GF-D8 (cell line): ENCODE data around the gene C1QTNF2.
"Not testable (repeated sequence)": the region's sequence is repeated elsewhere in the genome, so short reads cannot be mapped to it uniquely, and the experiment has no call there.

Source experiments
- DNase-seq: peaks from one replicate; lab custom pipeline; 2025; lab: John Stamatoyannopoulos, UW

Gene C1QTNF2

DNA sequence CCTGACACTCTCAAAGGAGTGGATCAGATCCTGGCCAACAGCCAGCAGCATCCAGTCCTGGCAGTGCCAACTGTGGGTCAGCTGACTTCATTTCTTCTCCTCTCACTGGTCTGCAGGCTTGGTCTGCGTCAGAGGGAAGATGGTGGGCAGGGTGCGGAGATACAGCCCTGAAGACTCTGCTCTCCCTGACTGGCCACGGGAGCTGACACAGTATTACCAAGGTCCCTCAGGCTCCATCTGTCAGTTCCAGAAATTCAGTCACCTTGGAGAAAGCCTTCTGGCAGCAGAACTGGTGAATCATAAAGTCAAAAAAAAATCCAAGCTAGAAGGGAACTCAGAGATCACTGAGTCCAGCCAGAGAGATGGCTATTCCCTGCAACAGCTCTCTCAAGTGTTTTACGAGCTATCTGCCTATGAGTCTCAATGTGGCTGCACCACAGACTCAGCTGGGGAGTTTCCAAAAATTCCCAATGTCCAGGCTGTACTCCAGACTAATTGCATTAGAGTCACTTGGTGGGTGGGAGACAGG lies 27.9 kb downstream of the C1QTNF2 start:
- no peak for DNase-seq

DNA sequence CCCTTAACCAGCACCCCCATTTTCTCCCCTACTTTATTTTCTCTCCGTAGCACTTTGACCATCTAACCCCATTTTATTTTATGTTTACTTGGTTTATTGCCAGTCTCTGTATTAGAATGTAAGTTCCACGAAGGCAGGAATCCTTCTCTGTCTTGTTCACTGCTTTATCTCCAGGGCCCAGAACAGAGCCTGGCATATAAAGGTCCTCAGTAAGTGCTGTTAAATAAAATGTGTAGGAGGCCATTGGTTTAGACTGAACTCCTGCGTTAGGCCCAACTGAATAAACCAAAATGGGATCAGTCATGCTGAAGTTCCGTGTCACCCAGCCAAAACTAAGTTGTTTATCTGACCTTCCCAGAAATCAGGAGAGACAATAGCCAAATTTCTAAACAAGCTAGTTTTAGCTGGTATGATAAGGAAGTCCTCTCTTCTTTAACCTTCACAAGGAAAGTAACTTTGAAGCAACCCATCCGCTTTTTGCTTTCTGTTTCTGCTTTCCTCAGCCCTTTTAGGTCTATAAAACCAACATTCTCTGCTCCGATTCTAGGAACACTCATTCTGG lies 29.0 kb downstream of the C1QTNF2 start:
- DNase-seq: no peak

DNA sequence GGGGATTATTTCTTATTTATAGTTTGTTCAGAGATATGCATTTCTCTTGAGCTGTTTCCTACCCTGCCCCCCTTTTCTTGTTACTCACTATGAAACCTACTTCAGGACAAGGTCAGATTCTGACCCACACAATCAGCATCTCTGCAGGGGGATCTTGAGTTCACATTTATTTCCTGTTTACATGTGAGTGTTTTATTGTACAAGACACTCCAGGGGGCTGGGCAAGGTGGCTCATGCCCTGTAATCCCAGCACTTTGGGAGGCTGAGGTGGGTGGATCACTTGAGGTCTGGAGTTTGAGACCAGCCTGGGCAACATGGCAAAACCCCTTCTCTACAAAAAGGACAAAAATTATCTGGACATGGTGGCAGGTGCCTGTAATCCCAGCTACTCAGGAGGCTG lies 29.9 kb downstream of the C1QTNF2 start:
- not testable (repeated sequence) for DNase-seq

DNA sequence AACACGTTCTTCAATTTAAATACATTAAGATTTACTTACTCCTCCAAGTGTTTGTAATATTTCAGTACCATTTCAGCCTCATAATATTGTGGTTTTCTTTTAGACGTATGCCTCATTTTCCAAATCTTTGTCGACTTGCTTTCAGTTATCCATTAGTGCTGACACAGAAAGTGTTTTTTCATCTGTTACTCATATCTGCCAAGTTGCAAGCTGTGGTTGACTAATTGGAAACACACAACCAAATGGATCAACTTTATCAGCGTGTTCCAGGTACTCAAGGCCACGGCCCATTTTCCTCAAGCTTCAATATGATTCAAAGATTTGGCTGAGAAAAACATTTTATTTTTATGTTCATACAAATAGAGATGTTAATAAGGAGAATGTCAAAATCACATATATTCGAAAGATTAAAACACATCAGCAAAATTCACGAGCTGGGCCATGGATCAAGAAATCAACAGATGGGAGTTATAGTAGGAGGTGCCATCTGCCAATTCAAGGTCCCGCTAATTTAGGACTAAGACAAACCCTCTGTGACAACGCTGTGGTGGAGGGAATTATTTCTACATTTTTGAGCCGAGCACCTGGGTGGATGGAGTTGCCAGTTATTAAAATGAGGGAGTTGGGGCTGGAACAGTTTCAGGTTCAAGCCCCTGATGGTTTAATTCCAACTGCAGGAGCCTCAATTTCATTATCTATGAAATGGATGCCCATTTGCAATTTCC lies 30.9 kb downstream of the C1QTNF2 start:
- DNase-seq: no peak

DNA sequence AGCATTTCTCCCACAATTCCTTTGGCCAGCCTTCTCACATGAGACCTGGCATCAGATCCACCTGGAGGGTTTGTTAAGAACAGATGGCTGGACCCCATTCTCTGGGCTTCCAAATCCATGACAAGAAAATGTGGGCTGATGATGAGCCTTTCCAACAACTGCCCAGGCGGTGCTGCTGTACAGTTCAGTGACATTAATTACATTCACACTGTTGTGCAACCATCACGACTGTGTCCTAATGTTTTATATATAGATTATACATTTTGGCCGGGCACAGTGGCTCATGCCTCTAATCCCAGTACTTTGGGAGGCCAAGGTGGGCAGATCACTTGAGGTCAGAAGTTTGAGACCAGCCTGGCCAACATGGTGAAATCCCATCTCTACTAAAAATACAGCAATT lies 35.7 kb downstream of the C1QTNF2 start:
- DNase-seq: not testable (repeated sequence)

DNA sequence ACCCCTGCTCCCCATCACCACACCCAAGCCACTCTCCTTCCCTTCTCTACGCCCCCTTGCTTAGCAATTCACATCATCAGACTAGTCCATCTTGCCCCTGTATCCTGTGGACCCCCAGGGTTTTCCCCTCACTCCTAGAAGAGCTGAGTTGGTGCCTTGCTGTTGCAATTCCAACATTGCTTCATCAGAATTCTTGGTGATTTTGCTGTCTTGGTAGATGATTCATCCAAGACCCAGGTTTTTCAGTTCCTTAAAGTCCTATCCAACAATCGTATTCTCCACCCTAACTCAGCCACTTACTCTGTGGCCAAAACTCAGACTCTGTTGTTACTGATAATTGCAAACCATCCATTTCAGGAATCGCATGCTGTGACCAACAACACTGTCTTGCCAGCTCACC lies 36.7 kb downstream of the C1QTNF2 start:
- DNase-seq: no peak

DNA sequence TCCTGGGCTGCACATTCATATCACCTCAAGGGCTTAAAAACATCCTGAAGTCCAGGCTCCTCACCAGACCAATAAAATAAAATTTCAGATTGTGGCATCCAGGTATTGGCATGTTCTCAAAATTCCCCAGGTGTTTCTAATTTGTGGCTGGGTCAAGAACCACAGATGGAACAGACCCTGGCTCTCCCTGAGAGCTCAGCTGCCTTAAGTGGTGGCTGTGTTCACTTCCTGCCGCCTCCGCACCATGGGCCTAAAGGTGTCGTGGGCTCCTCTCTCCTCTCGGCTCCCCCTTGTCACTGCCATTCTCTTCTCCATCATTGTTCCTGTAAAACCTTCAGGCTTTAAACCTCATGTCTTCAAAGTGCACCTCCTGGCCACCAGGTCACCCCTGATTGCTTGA lies 40.2 kb downstream of the C1QTNF2 start:
- DNase-seq: no peak

DNA sequence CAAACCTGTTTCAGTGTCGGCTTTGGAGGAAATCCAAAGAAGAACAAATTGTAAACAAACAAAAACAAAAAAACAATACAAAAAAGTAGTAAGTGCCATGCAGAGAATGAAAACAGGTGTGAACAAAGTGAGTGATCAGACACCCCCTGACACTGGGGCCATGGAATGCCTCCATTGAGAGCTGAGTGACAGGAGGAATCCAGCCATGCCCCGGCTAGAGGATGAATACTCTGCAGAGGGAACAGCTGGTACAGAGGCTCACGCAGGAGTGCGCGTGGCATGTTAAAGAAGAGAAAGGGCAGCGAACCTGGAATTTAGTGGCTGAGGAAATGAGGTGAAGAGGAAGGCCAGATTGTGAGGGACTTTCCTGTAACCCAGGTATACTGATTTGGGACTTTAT lies 42.6 kb downstream of the C1QTNF2 start:
- no peak for DNase-seq

DNA sequence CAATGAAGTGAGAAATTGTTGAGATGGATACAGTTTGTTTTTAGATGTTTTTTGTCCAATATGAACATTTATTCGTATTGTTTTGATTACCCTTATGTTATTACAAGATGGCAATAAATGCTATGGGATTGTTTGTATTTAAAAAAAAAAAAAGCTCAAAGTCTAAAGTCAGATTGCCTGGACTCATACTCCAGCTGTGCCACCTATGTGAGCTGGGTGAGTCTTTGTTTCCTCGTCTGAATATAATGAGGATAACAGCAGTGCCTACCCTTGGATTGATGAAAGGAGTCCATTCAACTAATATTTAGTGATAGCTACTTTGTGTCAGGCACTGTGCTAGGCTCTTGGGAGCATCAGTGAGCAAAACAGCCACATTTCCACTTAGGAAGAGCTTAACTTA lies 43.4 kb downstream of the C1QTNF2 start:
- no peak for DNase-seq

DNA sequence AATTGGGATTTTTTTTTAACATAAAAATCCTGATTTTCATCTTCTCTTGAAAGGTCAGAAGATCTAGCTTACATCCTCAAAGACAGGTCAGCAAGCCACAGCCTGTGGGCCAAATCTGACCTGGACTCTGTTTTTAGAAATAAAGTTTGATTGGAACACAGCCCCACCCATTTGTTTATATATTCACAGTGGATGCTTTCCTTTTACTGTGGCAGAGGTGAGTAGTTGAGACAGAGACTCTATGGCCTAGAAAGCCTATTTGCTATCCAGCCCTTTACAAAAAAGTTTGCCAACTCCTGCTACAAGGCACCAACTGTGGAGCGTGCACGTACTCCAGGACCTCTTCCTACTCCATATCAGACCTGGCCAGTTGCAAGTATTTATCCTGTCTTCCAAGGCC lies 44.7 kb downstream of the C1QTNF2 start:
- no peak for DNase-seq

DNA sequence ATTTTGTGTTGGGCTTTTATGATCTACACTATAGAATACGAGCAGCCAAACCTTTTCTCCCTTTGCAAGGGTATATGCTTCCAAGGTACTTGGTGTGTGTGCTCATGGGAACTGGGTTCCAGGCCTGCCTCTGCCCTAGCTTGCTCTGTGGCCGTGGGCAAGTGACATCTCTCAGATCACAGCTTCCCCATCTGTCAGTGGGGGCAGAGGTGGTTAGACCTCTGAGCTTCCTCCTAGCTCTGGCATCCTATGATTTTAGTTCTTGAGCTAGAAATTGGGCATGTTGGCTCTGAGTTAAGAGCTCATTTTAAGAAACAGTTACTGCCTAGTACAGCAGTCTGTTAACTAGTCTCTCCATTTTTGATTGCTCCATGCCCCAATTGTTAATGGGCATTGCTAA lies 45.5 kb downstream of the C1QTNF2 start:
- no peak for DNase-seq

DNA sequence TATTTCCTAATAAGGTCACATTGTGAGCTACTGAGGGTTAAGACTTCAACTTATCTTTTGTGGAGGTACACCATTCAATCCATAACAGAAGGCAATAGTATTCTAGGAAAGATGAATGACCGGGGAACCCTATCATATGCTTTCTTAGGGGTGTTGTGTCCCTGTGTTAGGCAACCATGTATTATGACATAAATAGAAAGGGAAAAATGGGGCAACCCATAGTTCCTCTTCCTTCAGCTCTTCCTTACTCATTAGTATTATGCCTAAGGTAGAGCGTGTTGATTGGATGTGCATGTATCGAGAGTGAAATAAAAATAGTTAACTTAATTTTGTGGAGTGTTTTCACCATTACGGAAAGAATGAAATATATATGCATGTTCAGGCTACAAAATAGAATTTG lies 52.0 kb downstream of the C1QTNF2 start:
- DNase-seq: no peak

DNA sequence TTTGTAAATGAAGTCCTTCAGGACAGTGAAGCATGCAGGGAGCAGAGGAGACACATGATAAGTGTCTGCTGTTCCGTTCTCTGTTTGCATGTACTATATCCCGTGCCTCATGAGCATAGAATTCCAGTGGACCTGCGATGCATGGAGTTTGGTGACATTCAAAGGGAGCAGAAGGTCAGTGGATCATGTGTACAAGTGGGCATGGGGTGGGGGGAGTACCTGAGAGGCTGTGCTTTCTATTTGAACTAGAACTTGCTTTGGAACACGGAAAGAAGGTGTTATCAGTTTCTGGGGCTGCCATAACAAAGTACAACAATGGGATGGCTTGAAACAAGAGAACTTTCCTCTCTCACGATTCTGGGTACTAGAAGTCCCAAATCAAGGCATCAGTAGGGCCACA lies 53.0 kb downstream of the C1QTNF2 start:
- no peak for DNase-seq

DNA sequence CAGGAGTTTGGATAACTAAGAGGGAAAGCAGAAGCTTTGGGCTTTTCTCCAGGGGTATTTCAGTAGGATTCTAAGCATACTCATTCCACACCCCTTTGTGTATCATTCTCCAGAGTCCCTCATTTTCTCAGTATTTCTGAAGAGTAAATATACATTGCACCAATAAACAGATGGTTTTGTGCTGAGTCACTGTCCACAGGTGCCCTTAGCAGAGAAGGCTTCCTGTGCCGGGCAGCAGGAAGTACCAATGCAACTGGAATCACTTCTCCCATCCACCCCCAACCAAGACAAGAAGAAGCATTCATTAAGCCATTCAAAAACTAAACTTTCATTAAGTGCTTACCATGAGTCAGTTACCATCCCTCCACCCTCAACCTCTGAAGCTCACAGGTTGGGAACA lies 54.5 kb downstream of the C1QTNF2 start:
- no peak for DNase-seq

DNA sequence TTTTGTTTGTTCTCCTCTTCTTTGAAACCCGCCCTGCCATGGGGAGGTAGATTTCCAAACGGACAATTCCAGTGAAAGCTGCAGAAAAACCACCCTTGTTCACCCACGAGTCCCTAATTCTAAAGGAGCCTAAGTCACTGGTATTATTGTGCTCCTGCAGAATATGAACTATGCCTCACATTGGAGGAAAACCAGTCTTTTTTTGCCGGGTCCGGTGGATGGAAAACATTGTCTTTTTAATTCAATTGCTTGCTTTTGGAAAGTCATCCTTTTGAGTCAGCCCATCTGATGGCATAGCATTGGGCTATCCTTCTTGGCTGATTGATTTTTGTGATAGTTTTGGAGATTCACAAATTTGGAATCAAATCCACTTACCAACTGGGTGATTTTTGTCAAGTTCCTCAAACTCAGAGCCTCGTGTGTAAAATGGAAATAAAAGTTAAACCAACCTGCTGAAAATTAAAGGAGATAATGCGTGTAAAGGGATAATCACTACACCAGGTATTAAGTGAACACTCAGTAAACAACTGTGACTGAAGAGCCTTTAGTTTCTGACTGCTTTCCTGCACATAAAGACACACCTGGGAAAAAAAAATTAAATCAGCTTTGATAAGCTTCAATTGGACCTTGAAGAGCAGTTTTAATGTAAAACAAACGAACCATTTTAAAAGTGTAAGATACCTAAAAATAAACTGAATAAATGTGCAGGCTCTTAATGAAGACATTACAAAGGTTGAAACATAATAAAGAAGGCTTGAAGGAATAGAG lies 57.3 kb downstream of the C1QTNF2 start:
- DNase-seq: no peak

DNA sequence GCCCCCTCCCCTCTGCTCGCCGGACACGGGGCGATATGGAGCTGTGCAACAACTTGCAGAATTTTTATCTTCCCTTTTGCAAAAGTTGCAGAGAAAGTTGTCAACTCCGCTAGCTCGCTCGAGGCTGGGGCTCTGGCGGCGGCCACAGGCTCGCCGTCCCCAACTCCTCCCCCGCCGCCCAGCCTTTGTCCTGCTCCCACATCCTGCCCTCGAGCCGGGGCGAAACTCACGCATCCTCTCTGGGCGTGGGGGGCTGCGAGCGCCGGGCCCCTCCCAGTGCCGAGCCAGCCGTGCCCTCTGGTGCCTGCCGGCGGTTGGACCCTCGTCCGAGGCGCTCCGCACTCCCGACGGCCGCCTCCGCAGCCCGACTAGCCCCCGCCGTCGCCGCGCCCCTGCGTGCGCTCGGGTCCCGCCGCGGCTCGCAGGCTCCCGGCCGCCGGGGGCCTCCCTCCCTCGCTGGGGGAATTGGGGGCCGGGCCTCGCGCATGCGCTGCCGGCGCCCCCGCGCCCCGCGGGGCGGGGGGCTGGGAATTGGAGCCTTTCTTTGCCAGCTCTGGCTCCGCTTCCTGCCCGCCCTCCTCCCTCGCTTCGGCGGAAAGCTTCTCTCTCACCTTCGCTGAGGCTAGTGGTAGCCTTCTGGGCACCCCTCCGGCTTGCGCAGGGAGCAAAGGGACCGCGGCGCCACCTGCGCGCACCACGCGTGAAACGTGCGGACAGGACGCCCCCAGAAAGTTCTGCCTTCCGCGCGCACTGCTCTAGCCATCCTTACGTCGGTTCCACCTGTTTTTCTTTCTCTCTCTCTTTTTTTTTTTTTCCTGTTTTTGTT lies 58.1 kb downstream of the C1QTNF2 start, which contains the start of gene CCNJL:
TSS of gene CCNJL (minus strand) at position 431 of the 826 bp plus-strand sequence. CDS start 641 bp downstream, outside the sequence.
- DNase-seq: no peak

DNA sequence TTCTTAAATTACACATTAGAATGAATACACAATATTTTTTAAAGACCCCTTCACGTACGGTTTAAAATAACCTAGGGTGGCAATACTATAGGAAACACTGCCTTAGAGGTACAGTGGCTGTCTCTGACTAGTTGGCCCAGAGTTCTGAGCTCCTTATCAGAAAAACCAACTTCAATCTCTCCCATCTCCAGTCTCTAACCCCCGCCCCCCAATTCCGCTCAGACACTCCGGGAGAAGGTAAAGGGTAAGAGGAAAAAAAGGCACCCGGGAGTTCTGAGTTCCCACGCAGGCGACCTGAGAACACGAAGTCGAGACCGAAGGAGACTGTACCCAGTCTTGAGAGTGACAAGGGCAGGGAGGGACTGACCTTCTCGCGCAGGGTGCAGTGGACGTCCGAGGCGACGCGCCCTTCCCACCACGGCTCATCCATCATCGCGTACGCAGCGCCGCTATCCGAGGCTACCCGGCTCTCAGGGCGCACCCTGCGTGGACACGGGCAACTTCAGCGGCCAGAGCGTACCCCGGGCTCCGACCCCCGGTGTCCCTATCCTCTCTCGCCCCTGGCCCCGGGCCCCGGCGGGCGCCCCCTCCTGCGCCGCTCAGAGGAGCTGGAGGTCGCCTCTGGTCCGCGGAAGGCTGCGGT lies 58.8 kb downstream of the C1QTNF2 start:
- no peak for DNase-seq

DNA sequence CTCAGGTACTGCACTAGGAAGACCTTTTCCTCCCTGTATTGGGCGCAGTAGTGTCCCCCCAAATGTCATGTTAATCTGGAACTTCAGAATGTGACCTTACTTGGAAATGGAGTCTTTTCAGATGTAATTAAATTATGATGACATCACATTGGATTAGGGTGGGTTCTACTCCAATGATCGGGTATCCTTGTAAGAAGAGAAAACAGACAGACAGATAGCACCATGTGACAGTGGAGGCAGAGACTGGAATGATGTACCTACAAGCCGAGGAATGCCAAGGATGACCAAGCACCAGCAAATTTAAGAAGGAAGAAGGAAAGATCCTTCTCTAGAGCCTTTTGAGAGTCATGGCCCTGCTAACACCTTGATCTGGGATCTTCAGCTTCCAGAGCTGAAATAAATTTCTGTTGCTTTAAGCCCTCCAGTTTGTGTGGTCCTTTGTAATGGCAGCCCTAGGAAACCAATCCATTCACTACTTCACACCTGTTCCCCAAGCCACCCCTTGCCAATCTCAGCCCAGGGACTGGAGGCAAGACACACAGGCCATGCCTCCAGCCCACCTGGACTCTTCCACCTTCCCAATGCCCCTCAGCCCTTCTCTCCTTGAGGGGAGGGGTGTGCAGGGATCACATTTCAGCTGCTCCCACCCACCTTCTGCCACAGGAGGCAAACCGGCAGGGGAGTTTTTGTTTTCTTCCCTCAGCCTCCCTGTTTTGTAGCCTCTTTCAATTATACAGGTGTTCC lies 59.7 kb downstream of the C1QTNF2 start:
- no peak for DNase-seq

DNA sequence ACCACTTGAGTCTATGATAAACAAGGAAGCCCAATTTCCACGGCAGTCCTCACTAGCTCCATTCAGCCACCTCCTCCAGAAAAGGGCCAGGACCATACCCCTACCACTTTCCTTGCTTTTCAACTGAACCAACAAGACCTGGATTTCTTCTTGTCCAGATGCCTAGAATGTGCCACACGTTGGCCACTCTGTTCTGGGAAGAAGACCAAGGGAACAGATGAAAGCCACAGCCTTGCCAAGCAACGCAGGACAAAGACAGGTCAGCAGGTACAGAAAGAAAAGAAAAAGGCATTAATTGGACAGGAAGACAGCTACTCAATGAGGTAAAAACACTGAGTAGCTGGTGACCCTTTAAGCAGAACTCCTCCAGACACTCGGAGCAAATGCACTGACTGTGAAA lies 60.3 kb downstream of the C1QTNF2 start:
- DNase-seq: no peak

DNA sequence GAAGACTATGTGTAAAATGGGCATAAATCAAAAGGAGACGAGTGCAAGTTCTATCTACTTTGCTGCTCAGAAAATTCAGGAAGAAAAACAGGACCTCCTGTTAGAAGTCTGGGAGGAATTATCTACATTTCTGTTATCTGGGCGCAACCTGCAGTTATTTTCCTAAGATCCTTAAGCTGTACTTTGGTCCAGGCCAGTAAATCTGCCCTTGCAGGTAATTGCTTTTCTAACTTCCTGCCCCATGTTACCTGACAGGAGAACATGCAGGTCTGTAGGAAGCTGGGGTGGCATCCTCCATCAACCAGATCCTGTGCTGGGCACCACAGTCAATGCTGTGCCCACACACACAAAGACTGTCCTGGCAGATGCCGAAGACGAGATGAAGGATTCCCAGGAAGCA lies 63.7 kb downstream of the C1QTNF2 start:
- no peak for DNase-seq

DNA sequence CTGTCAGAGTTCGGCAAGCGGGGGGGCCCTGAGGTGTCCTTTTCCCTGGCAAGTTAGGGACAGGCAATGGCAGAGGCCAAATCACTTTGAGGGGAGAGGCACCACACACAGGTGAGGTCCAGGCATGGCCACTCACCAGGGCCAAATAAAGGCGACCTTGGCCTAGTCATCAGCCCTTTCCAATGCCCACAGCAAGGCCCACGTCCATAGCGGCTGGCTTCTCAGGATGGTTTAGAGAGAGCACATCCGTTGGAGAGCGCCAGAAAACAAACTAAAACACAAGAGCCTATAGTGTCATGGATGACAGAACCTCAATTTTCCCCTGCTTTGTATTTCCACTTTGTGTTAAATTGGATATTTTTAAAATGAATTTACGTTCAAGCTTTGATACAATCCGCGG lies 65.1 kb downstream of the C1QTNF2 start:
- DNase-seq: no peak
